Measurements from ENCODE around the gene C3orf49. TPM values are rescaled to one million over a fixed set of nuclear protein-coding genes. Genes with fewer than 3 reads are reported as not detected.

The C3orf49 gene
- polyA plus RNA-seq, 1 experiment, result not detected

DNA sequence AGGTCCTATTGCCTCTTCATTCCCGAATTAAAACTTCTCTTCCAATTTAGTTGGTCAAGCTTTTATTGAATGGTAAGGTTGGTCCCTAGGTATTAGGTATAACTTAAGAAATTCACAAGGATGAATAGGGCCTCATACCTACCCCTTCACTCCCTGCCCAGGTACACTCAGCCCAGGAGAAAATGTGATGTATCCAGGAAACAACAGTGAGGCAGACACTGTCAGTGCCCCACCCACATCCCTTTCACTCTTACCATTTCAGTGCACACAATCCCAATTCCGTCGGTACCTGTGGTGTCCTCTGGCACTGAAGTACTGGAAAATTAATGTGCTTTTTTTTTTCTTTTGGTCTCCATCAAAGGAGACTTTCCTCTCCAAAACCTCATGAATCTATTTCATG lies 10.5 kb upstream of the C3orf49 start:
- TF ChIP-seq, protein P1, sequence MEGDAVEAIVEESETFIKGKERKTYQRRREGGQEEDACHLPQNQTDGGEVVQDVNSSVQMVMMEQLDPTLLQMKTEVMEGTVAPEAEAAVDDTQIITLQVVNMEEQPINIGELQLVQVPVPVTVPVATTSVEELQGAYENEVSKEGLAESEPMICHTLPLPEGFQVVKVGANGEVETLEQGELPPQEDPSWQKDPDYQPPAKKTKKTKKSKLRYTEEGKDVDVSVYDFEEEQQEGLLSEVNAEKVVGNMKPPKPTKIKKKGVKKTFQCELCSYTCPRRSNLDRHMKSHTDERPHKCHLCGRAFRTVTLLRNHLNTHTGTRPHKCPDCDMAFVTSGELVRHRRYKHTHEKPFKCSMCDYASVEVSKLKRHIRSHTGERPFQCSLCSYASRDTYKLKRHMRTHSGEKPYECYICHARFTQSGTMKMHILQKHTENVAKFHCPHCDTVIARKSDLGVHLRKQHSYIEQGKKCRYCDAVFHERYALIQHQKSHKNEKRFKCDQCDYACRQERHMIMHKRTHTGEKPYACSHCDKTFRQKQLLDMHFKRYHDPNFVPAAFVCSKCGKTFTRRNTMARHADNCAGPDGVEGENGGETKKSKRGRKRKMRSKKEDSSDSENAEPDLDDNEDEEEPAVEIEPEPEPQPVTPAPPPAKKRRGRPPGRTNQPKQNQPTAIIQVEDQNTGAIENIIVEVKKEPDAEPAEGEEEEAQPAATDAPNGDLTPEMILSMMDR (IDR thresholded peaks at IDR 0.05; ENCODE audit: insufficient read depth, low read depth, low read length), result no peak
- ChIA-PET CTCF (interaction anchor here (1.0 to 2.2 kb wide), 3 partner anchors 8 to 457 kb away, joined by 4 to 5 read pairs (median 4); no protein-coding TSS in a partner anchor), POLR2A (interaction anchor here (0.6 kb wide), 1 partner anchor 16 kb away, joined by 13 read pairs; no protein-coding TSS in a partner anchor)

DNA sequence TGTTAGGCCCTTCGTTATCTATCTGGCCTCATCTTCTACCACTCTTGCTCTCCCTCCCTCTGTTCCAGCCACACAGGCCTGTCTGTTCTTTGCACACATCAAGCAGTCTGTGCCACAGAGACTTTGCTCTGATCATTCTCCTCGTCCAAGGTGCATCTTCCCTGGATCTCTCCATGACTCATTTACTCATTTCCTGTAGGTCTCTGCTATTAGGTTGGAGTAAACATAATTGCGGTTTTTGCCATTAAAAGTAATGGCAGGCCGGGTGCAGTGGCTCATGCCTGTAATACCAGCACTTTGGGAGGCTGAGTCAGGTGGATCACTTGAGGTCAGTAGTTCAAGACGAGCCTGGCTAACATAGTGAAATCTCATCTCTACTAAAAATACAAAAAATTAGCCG lies 9.5 kb upstream of the C3orf49 start:
- CTCF ChIA-PET, result interaction anchor here (1.0 to 2.2 kb wide), 2 partner anchors 458 to 460 kb away, joined by 3 to 5 read pairs; no protein-coding TSS in a partner anchor
- Histone ChIP-seq H3K27me3 (ENCODE audit: control insufficient read depth, insufficient read depth, low read length) (no peaks in the 10 kb centered on the region), H3K4me3 (ENCODE audit: low read depth, low read length) (no peak overlapping the region), H3K36me3 (ENCODE audit: control insufficient read depth, insufficient read depth, low read length) (no peaks in the 10 kb centered on the region)
- POLR2A ChIA-PET, result no interaction called here
- TF ChIP-seq, protein P1 (IDR thresholded peaks at IDR 0.05; ENCODE audit: insufficient read depth, low read depth, low read length), result no peak
- DNase-seq (ENCODE audit: low read depth), result peak; percentile 66

More for the DNA sequence above, 10.5 kb upstream of the C3orf49 start:
- Histone ChIP-seq H3K4me3 (ENCODE audit: low read depth, low read length) (no peak overlapping the region), H3K36me3 (ENCODE audit: control insufficient read depth, insufficient read depth, low read length) (no peaks in the 10 kb centered on the region), H3K27me3 (ENCODE audit: control insufficient read depth, insufficient read depth, low read length) (no peaks in the 10 kb centered on the region)
- no peak for DNase-seq (ENCODE audit: low read depth)

DNA sequence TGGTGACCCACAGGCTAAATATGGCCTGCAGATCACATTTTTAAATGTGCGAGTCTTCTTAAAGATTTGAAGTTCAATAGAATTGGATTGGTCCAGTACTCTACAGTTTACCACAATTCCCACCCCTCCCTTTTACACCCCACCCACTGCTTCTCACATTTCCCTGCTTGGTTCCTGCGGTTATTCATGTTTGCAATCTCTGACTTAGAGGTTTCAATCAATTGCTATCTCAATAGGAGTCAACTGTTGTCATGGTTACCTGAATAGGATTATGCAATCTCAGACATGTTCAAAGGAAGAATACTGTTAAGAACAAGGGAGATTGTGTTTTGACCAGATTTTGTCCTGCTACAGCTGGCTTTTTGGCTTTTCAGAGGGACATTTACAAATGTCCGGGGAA lies 4.9 kb upstream of the C3orf49 start:
- CTCF ChIA-PET, result interaction anchor here (1.1 to 11.6 kb wide), 2 partner anchors 176 to 463 kb away, joined by 3 to 207 read pairs; no protein-coding TSS in a partner anchor
- H3K36me3 ChIP-seq (ENCODE audit: control insufficient read depth, insufficient read depth, low read length), result no peaks in the 10 kb centered on the region
- no peak overlapping the region for H3K4me3 ChIP-seq (ENCODE audit: low read depth, low read length)
- TF ChIP-seq, protein P1 (IDR thresholded peaks at IDR 0.05; ENCODE audit: insufficient read depth, low read depth, low read length), result no peak
- no peaks in the 10 kb centered on the region for H3K27me3 ChIP-seq (ENCODE audit: control insufficient read depth, insufficient read depth, low read length)
- no peak for DNase-seq (ENCODE audit: low read depth)
- POLR2A ChIA-PET, result no interaction called here

DNA sequence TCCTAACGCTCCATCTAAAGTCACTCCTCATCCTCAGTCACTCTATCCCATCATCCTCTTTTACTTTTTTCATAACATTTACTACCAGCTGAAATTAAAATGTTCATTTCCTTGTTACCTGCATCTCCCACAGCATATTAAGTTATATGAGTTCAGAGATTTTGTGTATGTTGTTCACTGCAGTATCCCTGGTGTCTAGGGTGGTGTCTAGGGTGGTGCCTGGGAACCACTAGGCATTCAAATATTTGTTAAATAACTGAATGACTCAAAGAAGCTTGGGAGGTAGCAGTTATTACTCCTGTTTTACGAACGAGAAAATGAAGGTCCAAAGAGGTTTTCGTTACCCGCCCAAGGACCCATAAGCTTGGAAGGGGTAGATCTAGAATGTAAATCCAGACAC lies 1.9 kb upstream of the C3orf49 start:
- no peak for DNase-seq (ENCODE audit: low read depth)
- TF ChIP-seq, protein P1 (IDR thresholded peaks at IDR 0.05; ENCODE audit: insufficient read depth, low read depth, low read length), result no peak
- H3K4me3 ChIP-seq (ENCODE audit: low read depth, low read length), result no peak overlapping the region
- H3K27me3 ChIP-seq (ENCODE audit: control insufficient read depth, insufficient read depth, low read length), result no peaks in the 10 kb centered on the region
- H3K36me3 ChIP-seq (ENCODE audit: control insufficient read depth, insufficient read depth, low read length), result no peaks in the 10 kb centered on the region
- ChIA-PET CTCF (interaction anchor here (0.9 to 11.6 kb wide), 9 partner anchors 9 to 1194 kb away, joined by 3 to 207 read pairs (median 6); no protein-coding TSS in a partner anchor), POLR2A (no interaction called here)

DNA sequence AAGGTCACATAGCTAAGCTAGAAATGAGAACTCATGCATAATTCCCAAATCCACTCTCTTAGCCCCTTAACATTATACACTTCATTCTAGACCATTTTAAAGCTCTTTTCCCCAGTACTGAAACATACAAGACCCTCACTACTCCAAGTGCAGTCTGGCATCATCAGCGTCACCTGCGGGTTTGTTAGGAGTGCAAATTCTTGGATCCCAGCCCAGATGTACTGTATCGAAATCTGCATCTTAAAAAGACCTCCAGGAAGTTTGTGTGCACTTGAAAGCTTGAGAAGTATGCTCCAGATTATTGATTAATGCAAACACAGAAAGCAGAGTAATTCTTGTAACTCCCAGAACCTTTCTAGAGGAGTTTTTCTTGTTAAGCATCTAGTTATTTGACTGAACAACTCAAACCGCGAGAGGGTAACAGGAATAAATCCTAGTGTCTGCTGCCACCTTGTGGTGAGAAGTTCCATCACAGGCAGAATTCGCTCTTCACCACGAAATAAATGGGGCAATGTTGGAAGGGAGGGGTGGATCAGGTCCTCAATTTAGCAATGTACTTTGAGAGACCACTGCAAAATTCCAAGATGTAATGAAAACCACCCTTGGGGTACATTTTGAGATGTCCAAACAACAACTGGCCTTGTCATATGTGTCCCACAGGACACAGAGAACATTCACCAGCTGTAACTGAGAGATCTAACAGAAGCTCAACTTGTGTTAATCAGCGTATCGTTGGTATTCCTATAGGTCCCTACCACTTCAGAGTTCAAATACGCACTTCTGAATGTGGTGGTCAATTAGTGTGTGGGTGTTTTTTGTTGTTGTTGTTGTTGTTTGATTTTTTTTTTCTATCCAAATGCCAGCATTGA lies 583 bp upstream of the C3orf49 start:
- ChIA-PET CTCF (interaction anchor here (0.7 to 11.6 kb wide), 23 partner anchors 10 to 1196 kb away, joined by 3 to 207 read pairs (median 5); no protein-coding TSS in a partner anchor), POLR2A (no interaction called here)
- Histone ChIP-seq H3K27me3 (ENCODE audit: control insufficient read depth, insufficient read depth, low read length) (no peaks in the 10 kb centered on the region), H3K4me3 (ENCODE audit: low read depth, low read length) (no peak overlapping the region), H3K36me3 (ENCODE audit: control insufficient read depth, insufficient read depth, low read length) (no peaks in the 10 kb centered on the region)
- no peak for DNase-seq (ENCODE audit: low read depth)
- TF ChIP-seq, protein P1 (IDR thresholded peaks at IDR 0.05; ENCODE audit: insufficient read depth, low read depth, low read length), result peak; percentile 72

Data from BJ (cell line).